ENCODE results near the gene LDLRAD4.

The LDLRAD4 gene

DNA sequence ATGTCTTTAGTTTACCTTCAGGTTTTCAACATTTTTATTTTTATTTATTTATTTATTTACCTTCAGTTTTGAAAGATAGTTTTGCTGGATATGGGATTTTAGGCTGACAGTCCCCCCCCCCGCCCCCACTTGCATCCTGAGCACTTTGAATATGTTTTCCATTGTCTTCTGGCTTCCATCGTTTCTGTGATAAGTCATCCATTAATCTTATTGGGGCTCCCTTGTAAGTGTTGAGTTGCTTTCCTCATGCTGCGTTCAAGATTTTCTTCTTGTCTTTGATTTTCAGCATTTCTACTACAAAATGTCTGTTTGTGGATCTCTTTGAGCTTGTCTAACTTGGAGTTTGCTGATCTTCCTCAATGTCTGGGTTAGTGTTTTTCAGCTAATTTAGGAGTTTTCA, 19.4 kb upstream of the LDLRAD4 start:
- CTCF ChIA-PET: interaction anchor here (1.1 kb wide), 1 partner anchor 15 kb away, joined by 3 read pairs; no protein-coding TSS in a partner anchor
- Histone ChIP-seq H3K4me1 (ENCODE audit: control extremely low read depth in 1 of 4, control insufficient read depth in 4 of 4, insufficient read depth in 4 of 4, low read length in 3 of 4) (no peaks in the 10 kb centered on the region), H3K36me3 (ENCODE audit: control insufficient read depth in 4 of 4, insufficient read depth in 4 of 4, low read length in 3 of 4) (no peaks in the 10 kb centered on the region), H3K27me3 (replicated peaks in 2 of 5; ENCODE audit: control insufficient read depth in 4 of 5, insufficient read depth in 5 of 5, low read length in 4 of 5) (no peaks in the 10 kb centered on the region), H3K9me3 (ENCODE audit: control extremely low read depth in 1 of 5, control insufficient read depth in 4 of 5, insufficient read depth in 2 of 5, low read depth in 1 of 5, low read length in 4 of 5) (peaks cover 4 to 18% (median 11%) of the 10 kb centered on the region in 5 experiments), H3K27ac (ENCODE audit: insufficient read depth in 1 of 2, low read depth in 1 of 2, low read length in 2 of 2, poor library complexity in 1 of 2, severe bottlenecking in 2 of 2) (no peak overlapping the region), H3K4me3 (ENCODE audit: control insufficient read depth in 1 of 7, extremely low read depth in 1 of 7, insufficient read depth in 4 of 7, low read depth in 2 of 7, low read length in 6 of 7) (no peak overlapping the region)
- no peak for DNase-seq
- WGBS (ENCODE audit: insufficient coverage): 83% methylated on average over 2 of the region's 3 CpGs
- POLR2A ChIA-PET: no interaction called here

GRCh38 chr18:13201292-13201691, 17.3 kb upstream of the LDLRAD4 start:
- no peak for DNase-seq
- ChIA-PET CTCF (no interaction called here), POLR2A (no interaction called here)
- WGBS (ENCODE audit: insufficient coverage): 100% methylated on average over 2 of the region's 3 CpGs
- H3K9me3 ChIP-seq (ENCODE audit: control extremely low read depth in 1 of 5, control insufficient read depth in 4 of 5, insufficient read depth in 2 of 5, low read depth in 1 of 5, low read length in 4 of 5): peaks cover 4 to 18% (median 8%) of the 10 kb centered on the region in 5 experiments
- no peaks in the 10 kb centered on the region for H3K27me3 ChIP-seq (replicated peaks in 2 of 5; ENCODE audit: control insufficient read depth in 4 of 5, insufficient read depth in 5 of 5, low read length in 4 of 5)
- H3K4me1 ChIP-seq (ENCODE audit: control extremely low read depth in 1 of 4, control insufficient read depth in 4 of 4, insufficient read depth in 4 of 4, low read length in 3 of 4): no peaks in the 10 kb centered on the region
- no peaks in the 10 kb centered on the region for H3K36me3 ChIP-seq (ENCODE audit: control insufficient read depth in 4 of 4, insufficient read depth in 4 of 4, low read length in 3 of 4)
- H3K27ac ChIP-seq (ENCODE audit: insufficient read depth in 1 of 2, low read depth in 1 of 2, low read length in 2 of 2, poor library complexity in 1 of 2, severe bottlenecking in 2 of 2): no peak overlapping the region
- no peak overlapping the region for H3K4me3 ChIP-seq (ENCODE audit: control insufficient read depth in 1 of 7, extremely low read depth in 1 of 7, insufficient read depth in 4 of 7, low read depth in 2 of 7, low read length in 6 of 7)

GRCh38 chr18:13202571-13202970, 16.0 kb upstream of the LDLRAD4 start:
- Histone ChIP-seq H3K27ac (ENCODE audit: insufficient read depth in 1 of 2, low read depth in 1 of 2, low read length in 2 of 2, poor library complexity in 1 of 2, severe bottlenecking in 2 of 2) (no peak overlapping the region), H3K27me3 (replicated peaks in 2 of 5; ENCODE audit: control insufficient read depth in 4 of 5, insufficient read depth in 5 of 5, low read length in 4 of 5) (no peaks in the 10 kb centered on the region), H3K4me3 (ENCODE audit: control insufficient read depth in 1 of 7, extremely low read depth in 1 of 7, insufficient read depth in 4 of 7, low read depth in 2 of 7, low read length in 6 of 7) (no peak overlapping the region), H3K9me3 (ENCODE audit: control extremely low read depth in 1 of 5, control insufficient read depth in 4 of 5, insufficient read depth in 2 of 5, low read depth in 1 of 5, low read length in 4 of 5) (peaks cover 4 to 18% (median 8%) of the 10 kb centered on the region in 5 experiments), H3K4me1 (ENCODE audit: control extremely low read depth in 1 of 4, control insufficient read depth in 4 of 4, insufficient read depth in 4 of 4, low read length in 3 of 4) (no peaks in the 10 kb centered on the region), H3K36me3 (ENCODE audit: control insufficient read depth in 4 of 4, insufficient read depth in 4 of 4, low read length in 3 of 4) (no peaks in the 10 kb centered on the region)
- no peak for DNase-seq
- POLR2A ChIA-PET: no interaction called here
- WGBS (ENCODE audit: insufficient coverage): 99% methylated on average over 7 of the region's 8 CpGs
- CTCF ChIA-PET: interaction anchor here (1.1 kb wide), 1 partner anchor 12 kb away, joined by 3 read pairs; no protein-coding TSS in a partner anchor

DNA sequence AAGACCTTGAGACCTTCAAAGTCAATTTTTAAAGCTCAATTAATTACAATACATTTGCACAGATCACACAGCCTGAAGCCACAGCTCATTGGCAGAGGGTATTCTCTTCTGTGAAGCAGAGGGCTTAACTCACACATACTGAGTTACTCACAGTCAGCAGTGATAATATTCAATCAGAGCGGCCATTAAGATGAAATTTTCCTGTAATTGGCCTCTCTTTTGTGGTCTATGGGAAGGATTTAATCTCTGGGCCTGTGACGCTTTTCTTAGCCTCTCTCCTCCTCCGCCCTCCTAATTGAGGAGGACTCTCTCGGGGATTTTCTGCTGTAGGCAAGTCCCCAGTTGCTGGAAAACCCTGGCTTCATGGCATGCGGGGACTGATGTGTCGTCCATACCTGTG, 12.3 kb upstream of the LDLRAD4 start:
- no peaks in the 10 kb centered on the region for H3K9me3 ChIP-seq (ENCODE audit: control extremely low read depth in 1 of 5, control insufficient read depth in 4 of 5, insufficient read depth in 2 of 5, low read depth in 1 of 5, low read length in 4 of 5)
- H3K4me1 ChIP-seq (ENCODE audit: control extremely low read depth in 1 of 4, control insufficient read depth in 4 of 4, insufficient read depth in 4 of 4, low read length in 3 of 4): peaks cover 0 to under 1% (median 0%) of the 10 kb centered on the region in 4 experiments
- DNase-seq: no peak
- H3K36me3 ChIP-seq (ENCODE audit: control insufficient read depth in 4 of 4, insufficient read depth in 4 of 4, low read length in 3 of 4): no peaks in the 10 kb centered on the region
- H3K27me3 ChIP-seq (replicated peaks in 2 of 5; ENCODE audit: control insufficient read depth in 4 of 5, insufficient read depth in 5 of 5, low read length in 4 of 5): no peaks in the 10 kb centered on the region
- H3K4me3 ChIP-seq (ENCODE audit: control insufficient read depth in 1 of 7, extremely low read depth in 1 of 7, insufficient read depth in 4 of 7, low read depth in 2 of 7, low read length in 6 of 7): no peak overlapping the region
- 100% methylated on average over 3 of the region's 6 CpGs for WGBS (ENCODE audit: insufficient coverage)
- ChIA-PET CTCF (interaction anchor here (2.2 kb wide), 1 partner anchor 10 kb away, joined by 6 read pairs; no protein-coding TSS in a partner anchor), POLR2A (interaction anchor here (0.5 kb wide), 1 partner anchor 14 kb away, joined by 5 read pairs; no protein-coding TSS in a partner anchor)
- no peak overlapping the region for H3K27ac ChIP-seq (ENCODE audit: insufficient read depth in 1 of 2, low read depth in 1 of 2, low read length in 2 of 2, poor library complexity in 1 of 2, severe bottlenecking in 2 of 2)

GRCh38 chr18:13207294-13207693, 11.3 kb upstream of the LDLRAD4 start:
- Histone ChIP-seq H3K4me3 (ENCODE audit: control insufficient read depth in 1 of 7, extremely low read depth in 1 of 7, insufficient read depth in 4 of 7, low read depth in 2 of 7, low read length in 6 of 7) (no peak overlapping the region), H3K36me3 (ENCODE audit: control insufficient read depth in 4 of 4, insufficient read depth in 4 of 4, low read length in 3 of 4) (no peaks in the 10 kb centered on the region), H3K4me1 (ENCODE audit: control extremely low read depth in 1 of 4, control insufficient read depth in 4 of 4, insufficient read depth in 4 of 4, low read length in 3 of 4) (peaks cover 0 to 4% (median under 1%) of the 10 kb centered on the region in 4 experiments), H3K27me3 (replicated peaks in 2 of 5; ENCODE audit: control insufficient read depth in 4 of 5, insufficient read depth in 5 of 5, low read length in 4 of 5) (no peaks in the 10 kb centered on the region), H3K9me3 (ENCODE audit: control extremely low read depth in 1 of 5, control insufficient read depth in 4 of 5, insufficient read depth in 2 of 5, low read depth in 1 of 5, low read length in 4 of 5) (no peaks in the 10 kb centered on the region), H3K27ac (ENCODE audit: insufficient read depth in 1 of 2, low read depth in 1 of 2, low read length in 2 of 2, poor library complexity in 1 of 2, severe bottlenecking in 2 of 2) (no peak overlapping the region)
- ChIA-PET POLR2A (no interaction called here), CTCF (interaction anchor here (1.6 to 2.2 kb wide), 2 partner anchors 9 to 79 kb away, joined by 4 to 6 read pairs; no protein-coding TSS in a partner anchor)
- DNase-seq: peak in 2 of 3 donors; percentile 25 to 52
- 96% methylated on average over 3 of the region's 6 CpGs for WGBS (ENCODE audit: insufficient coverage)

DNA sequence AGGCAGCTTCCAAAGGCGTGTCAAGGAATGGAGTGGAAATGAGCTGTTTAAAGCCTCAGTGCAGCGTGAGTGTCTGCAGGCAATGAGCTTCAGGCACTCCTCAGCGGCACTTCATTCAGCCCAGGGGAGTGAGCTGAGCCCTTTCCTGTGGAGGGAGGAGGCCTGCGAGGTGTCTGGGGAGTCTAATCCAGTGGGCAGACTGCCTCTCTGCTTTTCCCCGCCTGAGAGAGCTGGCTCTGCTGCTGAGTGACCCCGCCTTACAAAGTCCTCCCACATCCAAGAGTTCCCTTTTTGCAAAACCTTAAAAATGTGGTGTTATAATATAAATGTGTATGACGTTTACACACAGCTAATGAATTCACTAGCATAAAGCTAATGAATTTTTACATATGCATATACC, 7.0 kb upstream of the LDLRAD4 start:
- peaks cover 4 to 23% (median 7%) of the 10 kb centered on the region in 4 experiments for H3K4me1 ChIP-seq (ENCODE audit: control extremely low read depth in 1 of 4, control insufficient read depth in 4 of 4, insufficient read depth in 4 of 4, low read length in 3 of 4)
- POLR2A ChIA-PET: no interaction called here
- H3K9me3 ChIP-seq (ENCODE audit: control extremely low read depth in 1 of 5, control insufficient read depth in 4 of 5, insufficient read depth in 2 of 5, low read depth in 1 of 5, low read length in 4 of 5): no peaks in the 10 kb centered on the region
- H3K27ac ChIP-seq (ENCODE audit: insufficient read depth in 1 of 2, low read depth in 1 of 2, low read length in 2 of 2, poor library complexity in 1 of 2, severe bottlenecking in 2 of 2): no peak overlapping the region
- no peaks in the 10 kb centered on the region for H3K36me3 ChIP-seq (ENCODE audit: control insufficient read depth in 4 of 4, insufficient read depth in 4 of 4, low read length in 3 of 4)
- CTCF ChIA-PET: interaction anchor here (0.8 to 1.4 kb wide), 3 partner anchors 99 to 404 kb away, joined by 3 to 6 read pairs (median 4); no protein-coding TSS in a partner anchor
- H3K27me3 ChIP-seq (replicated peaks in 2 of 5; ENCODE audit: control insufficient read depth in 4 of 5, insufficient read depth in 5 of 5, low read length in 4 of 5): no peaks in the 10 kb centered on the region
- peak in 2 of 3 donors; percentile 23 to 32 for DNase-seq
- no peak overlapping the region for H3K4me3 ChIP-seq (ENCODE audit: control insufficient read depth in 1 of 7, extremely low read depth in 1 of 7, insufficient read depth in 4 of 7, low read depth in 2 of 7, low read length in 6 of 7)
- 72% methylated on average over 3 of the region's 7 CpGs for WGBS (ENCODE audit: insufficient coverage)

GRCh38 chr18:13213036-13213795, 5.3 kb upstream of the LDLRAD4 start:
- 97% methylated on average over 12 of the region's 18 CpGs for WGBS (ENCODE audit: insufficient coverage)
- ChIA-PET POLR2A (no interaction called here), CTCF (interaction anchor here (0.5 to 4.4 kb wide), 6 partner anchors 231 to 422 kb away, joined by 3 to 40 read pairs (median 4); no protein-coding TSS in a partner anchor)
- DNase-seq: no peak
- no peaks in the 10 kb centered on the region for H3K27me3 ChIP-seq (replicated peaks in 2 of 5; ENCODE audit: control insufficient read depth in 4 of 5, insufficient read depth in 5 of 5, low read length in 4 of 5)
- H3K36me3 ChIP-seq (ENCODE audit: control insufficient read depth in 4 of 4, insufficient read depth in 4 of 4, low read length in 3 of 4): no peaks in the 10 kb centered on the region
- H3K4me1 ChIP-seq (ENCODE audit: control extremely low read depth in 1 of 4, control insufficient read depth in 4 of 4, insufficient read depth in 4 of 4, low read length in 3 of 4): peaks cover 4 to 29% (median 13%) of the 10 kb centered on the region in 4 experiments
- no peaks in the 10 kb centered on the region for H3K9me3 ChIP-seq (ENCODE audit: control extremely low read depth in 1 of 5, control insufficient read depth in 4 of 5, insufficient read depth in 2 of 5, low read depth in 1 of 5, low read length in 4 of 5)
- no peak overlapping the region for H3K4me3 ChIP-seq (ENCODE audit: control insufficient read depth in 1 of 7, extremely low read depth in 1 of 7, insufficient read depth in 4 of 7, low read depth in 2 of 7, low read length in 6 of 7)
- no peak overlapping the region for H3K27ac ChIP-seq (ENCODE audit: insufficient read depth in 1 of 2, low read depth in 1 of 2, low read length in 2 of 2, poor library complexity in 1 of 2, severe bottlenecking in 2 of 2)
